Loucy (cell line): ENCODE data around the gene PMF1.

Experiments
- EZH2phosphoT487 ChIP-seq: fragments of 200-600 bp; IDR thresholded peaks from 2 replicates; pipeline ENCODE4 v1.6.1; 2018; ENCODE audit warnings: antibody characterized with exemption, mild to moderate bottlenecking, moderate library complexity, borderline replicate concordance
- TF ChIP-seq, protein P1 (sequence below): fragments of 200-600 bp; sonication (generic); conservative IDR thresholded peaks from 2 replicates; pipeline ENCODE4 v1.5.1; 2014; ENCODE audit warnings: mild to moderate bottlenecking, antibody characterized with exemption, low read length

DNA sequence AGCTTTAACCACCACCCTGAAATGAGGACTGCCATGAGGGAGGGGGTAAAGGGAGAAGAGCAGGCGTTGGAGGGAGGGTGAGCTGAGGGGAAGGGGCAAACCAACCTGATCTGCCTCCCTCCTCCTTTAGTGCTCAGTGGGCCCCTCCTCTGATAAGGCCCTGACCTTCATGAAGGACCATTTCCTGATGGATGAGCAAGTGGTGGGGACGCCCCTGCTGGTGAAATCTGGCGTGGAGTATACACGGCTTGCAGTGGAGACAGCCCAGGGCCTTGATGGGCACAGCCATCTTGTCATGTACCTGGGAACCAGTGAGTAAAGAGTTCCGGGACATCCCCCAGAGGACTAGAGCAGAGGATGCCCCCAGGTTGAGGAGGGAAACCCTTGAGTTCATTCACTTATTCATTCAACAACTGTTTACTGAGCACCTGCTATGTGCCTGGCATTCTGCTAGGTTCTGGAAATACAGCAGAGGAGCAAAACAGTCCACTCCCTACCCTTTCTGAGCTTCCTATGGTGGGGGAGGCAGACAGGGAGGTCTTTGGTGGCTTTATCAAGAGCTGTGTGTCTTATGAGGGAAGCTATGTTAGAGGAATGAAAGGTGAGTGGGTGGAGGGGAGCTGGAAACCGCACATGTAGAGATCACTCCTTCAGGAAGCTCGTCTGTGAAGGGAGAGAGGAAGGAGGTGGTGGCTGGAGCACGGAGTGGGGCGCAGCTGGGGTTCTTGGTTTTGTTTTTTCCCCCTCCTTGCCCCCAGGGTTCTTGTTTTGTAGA lies 39.9 kb upstream of the PMF1 start:
- TF ChIP-seq, protein P1, sequence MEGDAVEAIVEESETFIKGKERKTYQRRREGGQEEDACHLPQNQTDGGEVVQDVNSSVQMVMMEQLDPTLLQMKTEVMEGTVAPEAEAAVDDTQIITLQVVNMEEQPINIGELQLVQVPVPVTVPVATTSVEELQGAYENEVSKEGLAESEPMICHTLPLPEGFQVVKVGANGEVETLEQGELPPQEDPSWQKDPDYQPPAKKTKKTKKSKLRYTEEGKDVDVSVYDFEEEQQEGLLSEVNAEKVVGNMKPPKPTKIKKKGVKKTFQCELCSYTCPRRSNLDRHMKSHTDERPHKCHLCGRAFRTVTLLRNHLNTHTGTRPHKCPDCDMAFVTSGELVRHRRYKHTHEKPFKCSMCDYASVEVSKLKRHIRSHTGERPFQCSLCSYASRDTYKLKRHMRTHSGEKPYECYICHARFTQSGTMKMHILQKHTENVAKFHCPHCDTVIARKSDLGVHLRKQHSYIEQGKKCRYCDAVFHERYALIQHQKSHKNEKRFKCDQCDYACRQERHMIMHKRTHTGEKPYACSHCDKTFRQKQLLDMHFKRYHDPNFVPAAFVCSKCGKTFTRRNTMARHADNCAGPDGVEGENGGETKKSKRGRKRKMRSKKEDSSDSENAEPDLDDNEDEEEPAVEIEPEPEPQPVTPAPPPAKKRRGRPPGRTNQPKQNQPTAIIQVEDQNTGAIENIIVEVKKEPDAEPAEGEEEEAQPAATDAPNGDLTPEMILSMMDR: no peak; the same call in 1 of the 2 replicates
- no peak for TF ChIP-seq EZH2phosphoT487
